H1 (cell line): ENCODE results near the gene AVP. TPM values are rescaled to one million over a fixed set of nuclear protein-coding genes. Genes with fewer than 3 reads are reported as not detected.

Experiments
- polyA plus RNA-seq, 7 experiments: library from polyadenylated mRNA; depleted of rRNA in 3 of 7; stranded (reverse) in 5 of 7; unstranded in 2 of 7; fragments of >200 nt in 5 of 7; fragments of 200-250 nt in 2 of 7; gene quantifications; 1 replicate in 5 of 7; 2 replicates in 1 of 7; 4 replicates in 1 of 7; pipeline versions ENCODE4 v1.2.1 to v1.2.3, GENCODE V29; 2011 to 2013; ENCODE audit warnings: missing spikeins in 2 of 7, mixed read lengths in 2 of 7
- total RNA-seq: library from RNA; stranded (reverse); fragmentation: NEBNext Ultra II Directional; extraction: Animal tissue kit (Norgen Biotek cat#: 25700); gene quantifications from 2 replicates; pipeline ENCODE4 v1.2.1, GENCODE V29; 2021
- TF ChIP-seq, protein P1 (sequence below), 3 experiments: IDR thresholded peaks; 1 replicate in 2 of 3; 2 replicates in 1 of 3; pipeline versions ENCODE4 v1.5.1 to v1.6.1; 2011; ENCODE audit warnings: low read length in 3 of 3, mild to moderate bottlenecking in 3 of 3, inconsistent platforms in 2 of 3, low read depth in 1 of 3, moderate library complexity in 1 of 3; ENCODE audit not compliant: insufficient read depth in 1 of 3; ENCODE audit errors: control extremely low read depth in 1 of 3

Gene AVP
- total and polyA plus RNA-seq, 2 of the 8 experiments (the other 6 are each of a cell fraction or from before 2014, with no cell fraction given) = 0.18 TPM; not detected in 1

DNA sequence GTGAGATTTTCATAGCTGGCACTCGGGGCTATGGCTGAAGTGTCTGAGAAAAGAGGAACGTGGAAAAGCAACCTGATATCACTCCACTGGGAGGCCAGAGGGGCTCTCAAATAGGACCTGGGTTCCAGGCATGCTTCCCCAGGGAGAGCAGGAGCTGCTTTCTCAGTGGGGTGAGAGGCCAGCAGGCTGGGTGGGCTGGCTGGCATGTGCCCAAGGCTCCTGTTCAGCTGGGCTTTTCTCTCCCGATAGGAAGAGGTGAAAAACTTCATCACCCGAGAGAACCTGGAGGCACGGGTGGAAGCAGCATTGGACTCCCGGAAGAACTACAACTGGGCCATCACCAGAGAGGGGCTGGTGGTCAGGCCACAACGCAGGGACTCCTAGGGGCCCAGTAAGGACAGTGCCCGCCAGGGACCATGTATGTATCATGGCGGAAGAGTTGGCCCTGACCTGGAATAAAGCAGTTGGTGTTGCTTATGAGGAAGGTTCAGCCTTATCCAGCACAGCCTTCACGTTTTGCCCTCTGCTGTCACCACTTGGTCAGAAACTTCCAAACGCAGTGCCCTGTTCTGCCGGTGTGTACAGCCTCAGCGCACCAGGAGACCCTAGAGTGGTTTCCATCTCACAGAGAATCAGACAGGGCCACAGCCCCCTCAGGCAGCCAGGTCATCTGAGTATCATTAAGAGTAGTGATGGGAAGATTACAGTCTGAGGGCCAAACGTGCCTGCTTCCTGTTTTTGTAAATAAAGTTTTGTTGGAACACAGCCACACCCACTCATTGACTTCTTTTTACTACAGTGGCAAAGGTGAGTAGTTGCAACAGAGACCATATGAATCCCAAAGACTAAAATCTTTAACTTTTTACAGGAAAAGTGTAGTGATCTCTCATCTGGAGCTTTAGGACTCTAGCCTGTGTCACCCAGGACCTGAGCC, 36.8 kb downstream of the AVP start (continued):
- TF ChIP-seq, protein P1, sequence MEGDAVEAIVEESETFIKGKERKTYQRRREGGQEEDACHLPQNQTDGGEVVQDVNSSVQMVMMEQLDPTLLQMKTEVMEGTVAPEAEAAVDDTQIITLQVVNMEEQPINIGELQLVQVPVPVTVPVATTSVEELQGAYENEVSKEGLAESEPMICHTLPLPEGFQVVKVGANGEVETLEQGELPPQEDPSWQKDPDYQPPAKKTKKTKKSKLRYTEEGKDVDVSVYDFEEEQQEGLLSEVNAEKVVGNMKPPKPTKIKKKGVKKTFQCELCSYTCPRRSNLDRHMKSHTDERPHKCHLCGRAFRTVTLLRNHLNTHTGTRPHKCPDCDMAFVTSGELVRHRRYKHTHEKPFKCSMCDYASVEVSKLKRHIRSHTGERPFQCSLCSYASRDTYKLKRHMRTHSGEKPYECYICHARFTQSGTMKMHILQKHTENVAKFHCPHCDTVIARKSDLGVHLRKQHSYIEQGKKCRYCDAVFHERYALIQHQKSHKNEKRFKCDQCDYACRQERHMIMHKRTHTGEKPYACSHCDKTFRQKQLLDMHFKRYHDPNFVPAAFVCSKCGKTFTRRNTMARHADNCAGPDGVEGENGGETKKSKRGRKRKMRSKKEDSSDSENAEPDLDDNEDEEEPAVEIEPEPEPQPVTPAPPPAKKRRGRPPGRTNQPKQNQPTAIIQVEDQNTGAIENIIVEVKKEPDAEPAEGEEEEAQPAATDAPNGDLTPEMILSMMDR (IDR thresholded peaks at IDR 0.05; ENCODE audit: control extremely low read depth in 1 of 3, insufficient read depth in 1 of 3, low read depth in 1 of 3, low read length in 3 of 3) = no peak
